IPS-20b (cell line): ENCODE data around the gene VPS72.

Experiments
- H3K27ac ChIP-seq: one replicate; pipeline ENCODE4 v1.5.1; 2013; ENCODE audit warnings: low read length
- H3K27me3 ChIP-seq: 2 replicates; pipeline ENCODE4 v1.6.1; 2013; ENCODE audit warnings: mild to moderate bottlenecking, low read length, inconsistent platforms; ENCODE audit not compliant: insufficient read depth
- H3K36me3 ChIP-seq: 2 replicates; pipeline ENCODE4 v1.6.1; 2013; ENCODE audit warnings: low read depth, mild to moderate bottlenecking, inconsistent platforms, low read length, moderate library complexity; ENCODE audit not compliant: insufficient read depth
- H3K4me1 ChIP-seq: 2 replicates; pipeline ENCODE4 v1.6.1; 2013; ENCODE audit warnings: mild to moderate bottlenecking, control low read depth, inconsistent platforms, low read length, moderate library complexity; ENCODE audit not compliant: insufficient read depth
- H3K4me3 ChIP-seq: 2 replicates; pipeline ENCODE4 v1.5.1; 2013; ENCODE audit warnings: mild to moderate bottlenecking, low read length, inconsistent platforms
- H3K9ac ChIP-seq: 2 replicates; pipeline ENCODE4 v1.6.1; 2013; ENCODE audit warnings: low read depth, mild to moderate bottlenecking, inconsistent platforms, low read length, moderate library complexity
- H3K9me3 ChIP-seq: 2 replicates; pipeline ENCODE4 v1.6.1; 2013; ENCODE audit warnings: mild to moderate bottlenecking, low read depth, low read length, inconsistent platforms; ENCODE audit not compliant: insufficient read depth

The VPS72 gene

DNA sequence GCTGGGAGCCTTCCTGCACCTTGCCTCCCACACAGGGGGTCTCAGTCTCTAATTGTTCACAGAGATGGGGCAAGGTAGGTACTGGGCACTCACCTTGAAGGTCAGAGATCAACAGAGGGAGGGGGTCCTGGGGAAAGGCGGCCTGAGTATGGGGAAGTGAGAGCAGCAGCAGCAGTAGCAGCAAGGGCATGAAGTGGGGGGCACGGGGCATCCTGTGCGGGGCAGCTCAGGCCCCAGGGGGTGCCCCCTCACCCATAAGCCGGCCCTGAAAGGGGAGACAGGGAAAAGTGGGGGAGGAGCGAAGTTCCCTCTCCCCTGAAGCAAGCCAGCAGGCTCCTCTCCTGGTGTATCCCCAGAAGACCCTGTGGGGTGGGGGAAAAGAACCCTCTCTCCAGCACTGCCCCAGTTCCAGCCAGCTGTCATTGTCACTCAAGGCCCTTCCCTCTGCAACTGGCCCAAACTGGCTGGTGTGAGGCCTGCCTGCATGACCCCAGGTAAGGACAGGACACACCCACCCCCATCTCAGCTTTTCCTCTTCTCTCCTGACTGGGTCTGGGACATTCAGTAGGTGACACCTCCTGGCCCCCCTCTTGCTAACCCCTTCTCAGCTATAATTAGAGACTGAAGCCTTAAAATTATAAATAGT, 47.5 kb downstream of the VPS72 start:
- Histone ChIP-seq H3K27ac (no peak overlapping the region), H3K27me3 (peaks cover 24% of the 10 kb centered on the region), H3K4me3 (no peak overlapping the region), H3K36me3 (no peaks in the 10 kb centered on the region), H3K4me1 (peaks cover 28% of the 10 kb centered on the region), H3K9me3 (no peaks in the 10 kb centered on the region), H3K9ac (no peak overlapping the region)

DNA sequence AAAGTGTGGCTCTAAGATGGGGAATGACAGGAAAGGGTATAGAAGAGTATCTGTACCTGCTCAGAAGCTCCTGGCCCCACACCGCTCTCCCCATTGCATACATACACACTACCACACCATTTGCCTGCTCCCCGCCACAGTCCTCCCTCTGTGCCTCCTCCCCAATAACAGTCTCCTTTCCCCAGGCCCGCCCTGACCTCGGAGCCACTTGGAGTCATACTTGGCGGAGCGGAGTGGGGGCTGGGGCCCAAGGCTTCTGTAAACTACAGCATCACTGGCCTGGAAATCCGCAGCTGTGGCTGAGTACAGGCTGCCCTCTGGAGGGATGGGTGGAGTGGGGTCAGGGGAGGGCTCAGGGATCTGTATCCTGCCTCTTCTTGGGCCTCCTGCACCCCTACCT, 52.2 kb downstream of the VPS72 start:
- no peaks in the 10 kb centered on the region for H3K9me3 ChIP-seq
- H3K4me3 ChIP-seq = no peak overlapping the region
- H3K27ac ChIP-seq = no peak overlapping the region
- no peak overlapping the region for H3K9ac ChIP-seq
- H3K4me1 ChIP-seq = no peaks in the 10 kb centered on the region
- peaks cover 21% of the 10 kb centered on the region for H3K27me3 ChIP-seq
- peaks cover 21% of the 10 kb centered on the region; the same call in 1 of the 2 replicates for H3K36me3 ChIP-seq

DNA sequence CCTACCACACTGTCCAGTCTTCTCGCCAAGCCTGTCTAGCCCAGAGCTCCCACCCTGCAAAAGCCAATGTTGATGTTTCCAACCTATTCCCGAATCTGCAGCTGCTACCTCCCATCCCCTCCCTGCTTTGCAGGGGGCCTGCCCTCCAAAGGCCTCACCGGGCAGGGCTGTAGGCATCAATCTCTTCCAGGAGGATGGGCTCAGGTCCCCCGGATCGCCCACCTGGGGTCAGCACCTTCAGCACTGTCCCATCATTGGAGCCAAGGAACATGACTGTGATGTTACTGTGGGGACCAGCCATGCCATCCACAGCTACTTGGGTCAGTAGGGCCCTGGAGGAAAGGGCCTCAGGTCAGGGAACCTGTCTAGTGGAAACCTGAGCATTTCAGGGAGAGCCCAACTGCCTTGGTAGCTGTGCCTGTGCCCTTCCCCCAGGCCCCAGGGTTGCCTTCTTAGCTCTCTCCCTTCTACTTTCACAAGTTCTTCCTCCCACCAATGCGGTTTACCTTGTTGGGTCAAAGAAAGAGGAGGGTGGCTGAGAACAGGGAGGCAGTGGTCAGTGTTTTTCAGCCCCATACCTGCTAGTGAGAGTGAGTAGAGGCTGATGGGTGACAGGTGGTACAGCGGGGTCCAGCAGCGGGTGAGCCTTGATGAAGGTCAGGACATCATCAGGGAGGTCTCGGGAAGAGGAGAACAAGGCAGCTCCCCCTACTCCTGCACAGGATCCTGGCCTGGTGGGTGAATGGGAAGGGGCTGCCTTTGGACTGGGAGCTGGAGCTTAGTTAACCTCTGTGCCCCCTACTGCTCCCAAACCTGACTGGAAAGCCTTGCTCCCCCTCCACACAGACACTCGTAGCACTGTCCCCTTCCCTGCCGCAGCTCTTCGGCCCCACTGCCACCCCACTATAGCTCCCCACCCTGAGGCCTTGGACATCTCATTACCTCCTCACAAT, 54.3 kb downstream of the VPS72 start:
- Histone ChIP-seq H3K4me3 (no peak overlapping the region), H3K9ac (no peak overlapping the region), H3K4me1 (no peaks in the 10 kb centered on the region; the same call in 1 of the 2 replicates), H3K27ac (no peak overlapping the region), H3K9me3 (no peaks in the 10 kb centered on the region), H3K27me3 (peaks cover 39% of the 10 kb centered on the region), H3K36me3 (peaks cover 21% of the 10 kb centered on the region; the same call in 1 of the 2 replicates)

DNA sequence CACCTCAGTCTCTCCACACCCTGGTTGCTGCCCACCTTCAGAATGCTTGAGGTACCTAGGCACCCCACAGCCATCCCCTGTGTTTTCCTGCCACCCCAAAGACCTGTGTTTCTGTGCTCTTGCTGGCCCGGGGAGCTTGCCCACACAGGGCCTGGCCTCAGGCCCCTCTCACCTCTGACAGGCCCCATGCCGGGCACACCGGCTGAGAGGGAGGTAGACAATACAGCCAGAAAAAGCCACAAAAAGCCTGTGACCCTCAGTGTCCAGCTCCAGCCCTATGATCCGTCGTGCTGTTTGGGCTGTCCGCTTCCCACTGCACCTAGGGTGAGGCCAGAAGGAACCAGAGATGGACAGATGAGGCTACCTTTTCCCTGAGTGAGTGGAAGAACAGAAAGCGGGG, 55.0 kb downstream of the VPS72 start:
- H3K36me3 ChIP-seq = peaks cover 21% of the 10 kb centered on the region; the same call in 1 of the 2 replicates
- no peak overlapping the region for H3K9ac ChIP-seq
- H3K27me3 ChIP-seq = peaks cover 46% of the 10 kb centered on the region
- H3K4me1 ChIP-seq = no peaks in the 10 kb centered on the region; the same call in 1 of the 2 replicates
- H3K27ac ChIP-seq = no peak overlapping the region
- H3K9me3 ChIP-seq = no peaks in the 10 kb centered on the region
- no peak overlapping the region for H3K4me3 ChIP-seq

DNA sequence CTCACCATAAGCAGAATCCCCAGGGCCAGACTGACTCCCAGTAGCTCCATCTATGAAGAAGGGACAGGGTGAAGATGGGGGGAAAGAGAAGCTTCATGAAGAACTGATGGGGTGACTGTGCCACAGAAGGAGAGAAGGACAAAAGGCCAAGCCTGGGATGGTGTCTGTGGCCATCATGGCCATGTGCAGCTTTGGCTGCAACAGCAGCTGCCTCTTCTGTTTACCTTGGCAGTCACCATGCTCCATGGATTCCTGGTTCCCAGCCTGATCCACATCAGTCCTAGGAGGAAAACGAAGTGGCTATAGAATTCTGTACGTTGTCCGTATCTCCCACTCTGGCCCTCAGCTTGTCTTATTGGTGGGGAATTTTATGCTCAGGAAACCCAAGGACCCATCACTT, 55.6 kb downstream of the VPS72 start:
- no peak overlapping the region for H3K4me3 ChIP-seq
- no peaks in the 10 kb centered on the region for H3K9me3 ChIP-seq
- H3K9ac ChIP-seq = no peak overlapping the region
- no peak overlapping the region for H3K27ac ChIP-seq
- peaks cover 47% of the 10 kb centered on the region for H3K27me3 ChIP-seq
- no peaks in the 10 kb centered on the region; the same call in 1 of the 2 replicates for H3K4me1 ChIP-seq
- peaks cover 21% of the 10 kb centered on the region; the same call in 1 of the 2 replicates for H3K36me3 ChIP-seq

DNA sequence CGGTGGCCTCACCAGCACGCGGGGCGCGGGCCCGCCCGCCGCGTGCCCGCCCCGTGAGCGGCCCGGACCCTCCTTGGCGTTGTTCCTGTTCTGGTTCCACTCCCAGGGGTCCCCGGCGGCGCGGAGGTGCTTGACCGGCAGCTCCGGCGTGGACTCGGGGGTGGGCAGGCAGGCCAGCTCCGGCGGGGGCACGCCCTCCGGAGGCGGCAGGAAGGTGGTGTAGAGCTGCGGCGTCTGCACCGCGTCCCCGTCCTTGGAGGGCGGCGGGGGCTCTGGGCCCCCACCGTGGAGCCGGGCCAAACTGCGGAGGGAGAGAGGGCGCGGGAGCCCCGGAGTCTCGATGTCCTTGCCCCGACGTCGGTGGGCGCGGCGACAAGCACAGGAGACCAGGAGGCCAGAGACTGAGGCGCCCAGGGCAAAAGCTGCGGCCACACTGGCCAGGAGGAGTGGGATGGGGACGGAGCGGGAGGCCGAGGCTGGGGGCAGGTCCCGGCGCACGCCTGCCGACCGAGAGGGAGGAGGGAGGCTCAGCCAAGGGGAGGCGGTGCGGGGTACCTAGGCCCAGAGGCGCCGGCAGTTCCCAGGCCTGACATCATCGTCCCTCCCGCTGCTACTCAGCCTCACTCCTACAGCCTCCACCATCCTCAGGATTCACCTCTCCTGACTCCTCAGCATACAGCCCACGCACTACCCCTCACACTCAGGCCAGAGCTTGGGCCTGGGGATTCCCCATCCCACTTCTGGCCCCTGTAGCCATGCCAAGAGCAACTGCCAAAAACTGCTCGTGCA, 56.8 kb downstream of the VPS72 start:
- H3K27me3 ChIP-seq = peaks cover 47% of the 10 kb centered on the region

DNA sequence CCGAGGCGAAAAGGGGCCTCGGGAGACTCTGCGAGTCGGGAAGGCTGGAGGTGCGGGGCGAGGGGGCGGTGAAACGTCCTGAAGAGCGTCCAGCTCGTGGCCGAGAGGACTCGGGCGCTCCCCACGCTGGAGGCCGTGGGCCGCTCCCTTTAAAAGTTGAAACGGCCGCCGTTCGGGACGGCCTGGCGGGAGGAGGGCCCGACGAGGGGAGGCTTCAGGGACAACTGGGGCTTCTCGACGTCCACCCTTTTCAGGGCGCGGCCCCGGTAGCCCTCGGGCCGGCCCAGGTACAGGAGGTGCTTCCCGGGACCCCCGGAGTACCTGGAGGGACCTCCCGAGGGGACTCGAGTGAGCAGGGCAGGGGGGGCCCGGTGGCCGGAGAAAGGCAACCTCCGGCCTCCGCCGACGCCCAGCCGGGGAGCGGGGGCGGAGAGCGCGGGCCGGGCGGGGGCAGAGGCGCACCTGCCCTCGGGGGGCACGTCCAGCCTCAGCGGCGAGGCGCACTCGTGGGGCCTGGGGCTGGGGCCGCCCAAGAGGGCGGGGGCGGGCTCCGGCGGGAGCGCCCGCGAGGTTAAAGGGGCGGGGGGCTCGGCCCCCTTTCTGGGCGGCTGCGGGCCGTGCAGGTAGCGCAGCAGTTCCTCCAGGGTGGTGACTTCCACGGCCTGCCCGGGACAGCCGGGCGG, 57.5 kb downstream of the VPS72 start:
- H3K27me3 ChIP-seq = peaks cover 47% of the 10 kb centered on the region
- H3K9ac ChIP-seq = peak overlapping the region; percentile 31; the same call in 1 of the 2 replicates
- peak overlapping the region; percentile 73 for H3K4me3 ChIP-seq
- peaks cover 21% of the 10 kb centered on the region; the same call in 1 of the 2 replicates for H3K36me3 ChIP-seq
- no peak overlapping the region for H3K27ac ChIP-seq
- no peaks in the 10 kb centered on the region for H3K9me3 ChIP-seq
- H3K4me1 ChIP-seq = no peaks in the 10 kb centered on the region; the same call in 1 of the 2 replicates

More for the DNA sequence above, 56.8 kb downstream of the VPS72 start:
- Histone ChIP-seq H3K4me3 (peak overlapping the region; percentile 73; the same call in 1 of the 2 replicates), H3K9me3 (no peaks in the 10 kb centered on the region), H3K27ac (no peak overlapping the region), H3K36me3 (peaks cover 21% of the 10 kb centered on the region; the same call in 1 of the 2 replicates), H3K9ac (no peak overlapping the region; the same call in 1 of the 2 replicates), H3K4me1 (no peaks in the 10 kb centered on the region; the same call in 1 of the 2 replicates)

DNA sequence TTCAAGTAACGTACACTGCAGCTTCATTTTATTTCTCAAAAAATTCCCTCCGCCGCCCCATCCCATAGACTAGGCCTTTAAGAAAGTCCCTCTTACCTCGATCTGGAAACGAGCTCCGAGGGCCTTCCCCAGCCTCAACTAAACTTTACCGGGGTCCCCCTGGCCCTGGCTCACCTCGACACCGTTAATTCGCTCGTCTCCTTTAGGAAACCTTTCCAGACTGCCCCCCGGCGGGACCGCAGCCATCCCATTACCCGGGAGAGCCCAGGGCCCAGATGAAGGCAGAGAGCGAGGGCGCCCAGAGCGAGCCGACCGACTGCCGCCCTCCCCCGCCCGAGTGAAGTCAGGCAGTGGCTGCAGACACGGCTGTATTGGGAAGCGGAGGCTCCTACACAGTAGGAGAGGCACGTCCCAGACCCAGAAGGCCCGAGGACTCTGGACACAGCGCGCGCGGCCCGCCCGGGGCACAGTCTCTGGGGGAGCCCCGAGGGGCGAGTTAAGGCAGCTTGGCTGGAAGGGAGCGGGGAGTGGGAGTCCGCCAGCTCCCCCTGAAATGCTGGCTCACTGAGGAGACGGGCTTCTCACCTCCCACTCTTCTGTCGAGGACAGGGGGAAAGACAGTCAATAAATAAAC, 58.2 kb downstream of the VPS72 start:
- Histone ChIP-seq H3K27me3 (peaks cover 47% of the 10 kb centered on the region), H3K9ac (peak overlapping the region; percentile 31; the same call in 1 of the 2 replicates), H3K9me3 (no peaks in the 10 kb centered on the region), H3K4me3 (peak overlapping the region; percentile 73), H3K27ac (no peak overlapping the region), H3K36me3 (peaks cover 21% of the 10 kb centered on the region; the same call in 1 of the 2 replicates), H3K4me1 (no peaks in the 10 kb centered on the region; the same call in 1 of the 2 replicates)

DNA sequence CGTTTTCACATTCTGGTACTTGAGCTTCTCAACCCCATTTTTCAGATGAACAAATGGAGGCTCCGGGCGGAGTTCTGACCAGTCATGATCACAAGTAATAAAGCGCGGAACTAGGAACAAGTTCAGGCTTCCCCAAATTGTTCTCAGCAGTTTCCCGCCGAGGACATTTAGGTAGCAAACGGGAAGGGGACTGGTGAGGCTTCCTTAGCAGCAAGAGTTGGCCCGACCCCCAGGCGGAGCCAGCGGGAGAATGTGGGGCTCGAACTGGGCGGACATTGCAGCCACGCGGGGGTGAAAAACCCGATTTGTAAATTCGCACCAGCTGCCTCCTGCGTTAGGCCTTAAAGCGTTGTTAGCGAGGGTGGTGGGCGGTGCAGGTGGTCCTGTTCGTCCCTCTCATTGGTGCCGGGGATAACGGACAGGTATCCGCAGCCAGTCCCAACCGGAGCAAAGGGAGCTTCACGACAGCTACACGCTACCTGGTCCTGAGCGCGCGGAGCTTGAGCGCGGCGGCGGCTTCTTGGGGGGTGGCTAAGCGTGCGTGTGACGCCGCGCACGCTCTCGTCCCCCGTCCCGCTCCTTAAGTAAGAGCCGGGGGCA, 58.9 kb downstream of the VPS72 start:
- no peaks in the 10 kb centered on the region; the same call in 1 of the 2 replicates for H3K4me1 ChIP-seq
- peak overlapping the region; percentile 73 for H3K4me3 ChIP-seq
- peaks cover 47% of the 10 kb centered on the region for H3K27me3 ChIP-seq
- H3K9ac ChIP-seq = peak overlapping the region; percentile 69
- peaks cover 16% of the 10 kb centered on the region; the same call in 1 of the 2 replicates for H3K36me3 ChIP-seq
- no peak overlapping the region for H3K27ac ChIP-seq
- no peaks in the 10 kb centered on the region for H3K9me3 ChIP-seq

DNA sequence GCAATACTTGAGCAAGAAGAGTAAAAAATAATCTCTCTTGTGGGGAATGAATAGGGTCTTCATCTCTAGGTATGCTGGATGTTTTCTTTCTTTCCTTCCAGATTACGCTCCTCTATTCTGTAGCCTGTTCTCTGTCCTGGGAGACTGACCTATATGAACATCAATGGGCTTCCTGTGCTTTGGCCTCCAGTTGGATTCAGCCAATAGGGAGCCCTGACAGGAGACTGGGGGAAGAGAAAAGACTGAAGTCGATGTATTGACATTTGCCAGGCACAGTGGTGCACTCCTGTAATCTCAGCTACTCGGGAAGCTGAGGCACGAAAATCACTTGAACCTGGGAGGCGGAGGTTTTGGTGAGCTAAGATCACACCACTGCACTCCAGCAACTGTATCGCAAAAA, 61.2 kb downstream of the VPS72 start:
- Histone ChIP-seq H3K9me3 (no peaks in the 10 kb centered on the region), H3K27ac (no peak overlapping the region), H3K36me3 (no peaks in the 10 kb centered on the region), H3K27me3 (peaks cover 36% of the 10 kb centered on the region), H3K4me3 (no peak overlapping the region), H3K4me1 (peaks cover 7% of the 10 kb centered on the region), H3K9ac (no peak overlapping the region)
